ENCODE data around the gene COPS8. TPM values are rescaled to one million over a fixed set of nuclear protein-coding genes. Genes with fewer than 3 reads are reported as not detected.

The COPS8 gene
- total RNA-seq, 1 donor from 2014 or later, result 76.1 TPM

DNA sequence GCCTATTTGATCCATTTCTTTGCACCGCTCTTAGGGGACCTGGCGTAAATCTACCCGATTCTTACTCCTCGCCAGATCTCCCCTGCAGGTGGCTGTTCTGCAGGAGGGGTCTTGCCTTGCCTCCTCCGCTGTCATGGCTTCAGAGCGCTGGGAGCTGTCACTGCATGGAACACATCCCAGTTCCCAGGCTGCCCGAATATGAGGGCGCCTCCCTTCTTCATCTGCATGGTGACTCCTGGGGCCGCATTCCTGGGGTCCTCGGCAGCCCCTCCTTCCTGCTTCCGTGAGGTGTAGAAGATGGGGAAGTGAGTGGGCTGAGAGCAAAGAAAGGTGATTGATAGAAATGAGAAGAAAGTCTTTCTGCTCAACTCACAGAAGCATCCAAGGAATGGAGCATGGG is 27.3 kb upstream of the COPS8 start:
- H3K4me1 Mint-ChIP-seq (ENCODE audit: low read depth, unreplicated experiment), result peaks cover 8% of the 10 kb centered on the region
- Histone ChIP-seq H3K4me1 (ENCODE audit: insufficient read depth, low read length) (peaks cover 16% of the 10 kb centered on the region), H3K36me3 (ENCODE audit: insufficient read depth, low read length) (no peaks in the 10 kb centered on the region), H3K27ac (ENCODE audit: low read depth, low read length) (no peak overlapping the region), H3K9me3 (ENCODE audit: insufficient read depth, low read depth, low read length) (no peaks in the 10 kb centered on the region), H3K27me3 (ENCODE audit: insufficient read depth, low read length) (no peaks in the 10 kb centered on the region), H3K4me3 (ENCODE audit: insufficient read depth, low read depth, low read length) (no peak overlapping the region), H3K4me2 (ENCODE audit: low read length) (no peak overlapping the region), H3K9ac (ENCODE audit: low read length) (no peak overlapping the region), H2AFZ (ENCODE audit: low read depth, low read length) (no peak overlapping the region), H3K79me2 (ENCODE audit: insufficient read depth, low read length) (no peaks in the 10 kb centered on the region), H4K20me1 (ENCODE audit: insufficient read depth, low read length) (no peaks in the 10 kb centered on the region)
- TF ChIP-seq EZH2 (IDR thresholded peaks at IDR 0.05; ENCODE audit: insufficient read depth, low read length) (no peak), CTCF (IDR thresholded peaks at IDR 0.05; ENCODE audit: insufficient read depth, low read depth, low read length) (no peak)
- H3K4me3 Mint-ChIP-seq (ENCODE audit: unreplicated experiment), result no peak overlapping the region
- H3K27me3 Mint-ChIP-seq (ENCODE audit: low read depth, unreplicated experiment), result peaks cover 12% of the 10 kb centered on the region
- DNase-seq (ENCODE audit: low read depth) (no peak), FAIRE-seq (no peak)
- H3K9me3 Mint-ChIP-seq (ENCODE audit: unreplicated experiment), result no peaks in the 10 kb centered on the region
- H3K36me3 Mint-ChIP-seq (ENCODE audit: low read depth, unreplicated experiment), result no peaks in the 10 kb centered on the region
- no peak overlapping the region for H3K27ac Mint-ChIP-seq (ENCODE audit: unreplicated experiment)

DNA sequence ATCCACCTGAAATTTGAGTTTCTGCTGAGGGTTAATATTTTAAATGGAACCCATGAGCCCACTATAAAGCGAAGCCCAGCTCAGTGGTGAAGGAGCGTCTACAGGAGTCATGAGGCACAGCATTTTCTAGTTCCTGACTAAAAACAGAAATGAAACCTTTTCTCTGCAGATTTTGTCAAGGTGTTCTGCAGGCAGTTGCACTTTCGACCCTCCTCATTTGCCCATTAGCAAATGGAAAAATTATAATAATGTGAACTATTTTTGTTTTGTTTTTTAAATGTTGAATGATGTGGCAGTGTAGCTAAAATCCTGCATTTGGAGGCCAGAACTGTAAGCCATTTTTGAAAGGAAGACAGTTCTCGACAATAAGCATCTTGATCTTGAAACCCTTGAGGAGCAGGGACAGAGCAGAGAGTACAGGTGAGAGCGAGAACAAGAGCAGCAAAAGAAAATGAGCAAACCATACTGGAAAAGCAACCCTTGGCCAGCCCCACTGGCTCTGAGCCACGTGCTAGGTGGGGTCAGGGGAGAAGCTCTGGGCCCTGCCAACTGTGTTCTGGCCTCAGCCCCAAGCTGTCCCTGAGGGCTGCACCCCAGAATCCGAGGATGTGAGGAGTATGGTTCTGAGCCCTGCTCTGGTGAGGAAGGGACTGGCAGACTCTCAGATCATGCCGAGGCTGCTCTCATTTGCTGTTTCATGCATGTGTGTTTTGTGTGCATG is 26.4 kb upstream of the COPS8 start:
- Histone ChIP-seq H3K4me2 (ENCODE audit: low read length) (no peak overlapping the region), H2AFZ (ENCODE audit: low read depth, low read length) (no peak overlapping the region), H3K79me2 (ENCODE audit: insufficient read depth, low read length) (no peaks in the 10 kb centered on the region), H3K4me3 (ENCODE audit: insufficient read depth, low read depth, low read length) (no peak overlapping the region), H3K27ac (ENCODE audit: low read depth, low read length) (no peak overlapping the region), H3K36me3 (ENCODE audit: insufficient read depth, low read length) (no peaks in the 10 kb centered on the region), H3K27me3 (ENCODE audit: insufficient read depth, low read length) (no peaks in the 10 kb centered on the region), H4K20me1 (ENCODE audit: insufficient read depth, low read length) (no peaks in the 10 kb centered on the region), H3K9me3 (ENCODE audit: insufficient read depth, low read depth, low read length) (no peaks in the 10 kb centered on the region), H3K9ac (ENCODE audit: low read length) (no peak overlapping the region), H3K4me1 (ENCODE audit: insufficient read depth, low read length) (peaks cover 16% of the 10 kb centered on the region)
- H3K9me3 Mint-ChIP-seq (ENCODE audit: unreplicated experiment), result no peaks in the 10 kb centered on the region
- DNase-seq (ENCODE audit: low read depth), result no peak
- H3K4me3 Mint-ChIP-seq (ENCODE audit: unreplicated experiment), result no peak overlapping the region
- H3K36me3 Mint-ChIP-seq (ENCODE audit: low read depth, unreplicated experiment), result no peaks in the 10 kb centered on the region
- TF ChIP-seq CTCF (IDR thresholded peaks at IDR 0.05; ENCODE audit: insufficient read depth, low read depth, low read length) (no peak), EZH2 (IDR thresholded peaks at IDR 0.05; ENCODE audit: insufficient read depth, low read length) (no peak)
- no peak overlapping the region for H3K27ac Mint-ChIP-seq (ENCODE audit: unreplicated experiment)
- H3K27me3 Mint-ChIP-seq (ENCODE audit: low read depth, unreplicated experiment), result peaks cover 12% of the 10 kb centered on the region
- H3K4me1 Mint-ChIP-seq (ENCODE audit: low read depth, unreplicated experiment), result peaks cover 7% of the 10 kb centered on the region
- no peak for FAIRE-seq
